ENCODE measurements around the gene SYPL2. TPM values are rescaled to one million over a fixed set of nuclear protein-coding genes. Genes with fewer than 3 reads are reported as not detected.
"Not testable (repeated sequence)": the region's sequence is repeated elsewhere in the genome, so short reads cannot be mapped to it uniquely, and the experiment has no call there.

The SYPL2 gene
- polyA plus RNA-seq, 4 donors = 5.6 to 14.0 (median 11.2) TPM

DNA sequence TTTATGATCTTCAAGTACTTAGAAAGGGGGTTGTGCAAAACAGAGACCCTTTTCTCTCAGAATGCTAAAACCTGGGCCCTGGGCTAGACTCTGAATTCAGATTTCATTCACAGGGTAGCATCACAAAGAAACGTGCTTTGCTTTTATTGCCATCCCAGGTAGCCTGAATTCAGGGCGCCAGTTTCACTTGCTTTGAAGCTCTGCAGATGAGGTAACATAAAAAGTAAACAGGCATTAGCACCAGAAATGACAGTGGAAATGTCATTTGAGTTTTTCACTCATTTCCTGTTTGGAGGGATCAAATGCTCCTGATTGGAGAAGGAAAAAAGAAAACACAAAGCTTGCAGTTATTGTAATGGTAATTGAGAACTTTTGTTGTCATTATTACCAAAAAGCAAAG, 2.6 kb downstream of the SYPL2 start:
- no peak for DNase-seq (ENCODE audit: low read depth in 4 of 4, low spot score in 2 of 4)

DNA sequence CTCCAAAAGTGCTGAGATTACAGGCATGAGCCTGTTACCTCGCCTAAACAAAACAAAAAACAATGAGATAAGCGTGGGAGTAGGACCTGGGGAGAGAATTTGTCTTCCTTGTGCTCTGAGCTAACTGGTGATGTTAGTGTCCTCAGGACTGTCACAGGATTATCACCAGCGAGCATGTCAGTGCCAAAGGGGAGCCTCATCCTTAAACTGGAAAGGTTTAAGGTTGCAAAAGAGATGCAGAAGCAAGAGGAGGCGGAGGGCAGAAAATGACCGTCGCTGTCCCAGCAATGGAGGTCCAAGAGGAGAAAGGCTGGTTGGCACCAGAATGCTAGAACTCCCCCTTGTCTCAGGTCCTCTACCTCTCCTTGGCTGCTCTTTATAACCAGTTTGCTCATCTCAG, 3.9 kb downstream of the SYPL2 start:
- no peak for DNase-seq (ENCODE audit: low read depth in 4 of 4, low spot score in 2 of 4)

DNA sequence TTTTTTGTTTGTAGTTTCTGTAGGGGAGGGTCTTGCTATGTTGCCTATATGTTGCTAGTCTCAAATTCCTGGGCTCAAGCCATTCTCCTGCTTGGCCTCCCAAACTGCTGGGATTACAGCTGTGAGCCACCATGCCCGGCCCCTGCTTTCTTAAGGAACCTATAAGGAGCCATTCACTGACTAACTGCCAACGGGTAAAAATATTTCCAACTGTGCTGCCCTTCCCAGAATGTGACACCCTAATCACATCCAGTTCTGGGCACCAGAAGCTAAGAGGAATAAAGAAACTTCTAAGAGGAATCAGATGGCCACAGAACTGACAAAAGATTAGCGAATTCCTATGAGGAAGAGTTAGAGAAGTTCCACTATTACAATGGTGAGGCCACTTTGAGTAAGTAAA, 6.4 kb downstream of the SYPL2 start:
- no peak for DNase-seq (ENCODE audit: low read depth in 4 of 4, low spot score in 2 of 4)

DNA sequence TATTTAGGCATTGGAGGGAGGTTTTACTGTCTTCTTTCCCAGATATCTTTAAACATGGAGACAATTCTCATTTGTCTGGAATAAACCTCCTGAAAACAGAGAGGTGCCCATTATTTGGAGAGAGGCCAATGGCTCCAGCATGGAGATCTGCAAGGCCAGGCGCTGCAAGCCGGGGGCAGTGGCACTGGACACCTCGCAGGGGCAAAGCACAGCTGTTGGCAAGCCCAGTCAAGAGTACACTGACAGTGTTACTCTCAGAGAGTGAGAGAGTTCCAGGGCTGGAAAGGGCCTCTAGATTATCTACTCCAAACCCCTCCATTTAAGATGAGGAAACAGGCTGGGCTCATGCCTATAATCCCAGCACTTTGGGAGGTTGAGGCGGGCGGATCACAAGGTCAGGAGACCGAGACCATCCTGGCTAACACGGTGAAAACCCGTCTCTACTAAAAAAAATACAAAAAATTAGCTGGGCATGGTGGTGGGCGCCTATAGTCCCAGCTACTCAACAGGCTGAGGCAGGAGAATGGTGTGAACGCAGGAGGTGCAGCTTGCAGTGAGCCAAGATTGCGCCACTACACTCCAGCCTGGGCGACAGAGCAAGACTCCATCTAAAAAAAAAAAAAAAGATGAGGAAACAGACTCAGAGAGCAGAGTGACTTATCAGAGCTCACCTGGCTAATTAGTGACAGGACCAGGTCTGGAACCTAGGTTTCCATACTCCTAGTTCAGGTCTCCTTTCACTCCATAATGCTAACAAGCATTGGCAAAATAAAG, 7.1 kb downstream of the SYPL2 start:
- not testable (repeated sequence) for DNase-seq (ENCODE audit: low read depth in 4 of 4, low spot score in 2 of 4)

DNA sequence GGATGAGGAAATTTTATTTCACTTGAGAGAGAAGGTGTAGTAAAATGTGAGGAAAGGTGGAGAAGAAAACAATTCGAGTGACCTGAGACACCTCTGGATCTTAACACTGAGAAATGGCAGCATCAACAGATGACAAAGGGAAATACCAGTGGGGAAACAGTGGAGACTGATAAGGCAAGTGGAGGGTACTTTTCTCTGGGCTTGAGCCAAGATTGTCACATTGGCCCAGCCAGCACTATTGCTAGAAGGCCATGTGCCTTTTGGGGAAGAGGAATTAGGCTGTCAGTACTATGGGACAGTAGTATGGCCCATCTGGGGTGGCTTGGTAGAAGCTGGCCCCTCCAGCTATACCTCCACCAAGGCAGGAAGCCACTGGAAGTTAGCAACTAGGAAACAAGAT, 8.4 kb downstream of the SYPL2 start:
- DNase-seq (ENCODE audit: low read depth in 4 of 4, low spot score in 2 of 4) = no peak

DNA sequence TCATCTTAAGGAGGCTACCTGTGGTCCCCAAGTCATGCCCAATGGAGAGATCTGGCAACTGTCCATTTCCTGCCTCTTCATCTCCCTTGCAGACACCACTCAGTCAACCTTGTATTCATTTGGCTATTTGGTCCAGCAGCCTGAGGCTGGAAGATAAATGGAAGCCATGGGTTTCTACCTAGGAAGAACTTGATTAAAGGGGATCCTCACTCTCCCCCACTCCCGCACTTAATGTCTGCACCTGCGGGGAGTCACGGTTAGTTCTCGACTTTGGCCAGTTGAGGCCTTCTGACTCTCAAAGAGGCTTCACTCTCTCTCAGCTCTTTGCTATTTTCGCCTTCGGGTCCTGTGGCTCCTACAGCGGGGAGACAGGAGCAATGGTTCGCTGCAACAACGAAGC, 8.9 kb downstream of the SYPL2 start:
- no peak for DNase-seq (ENCODE audit: low read depth in 4 of 4, low spot score in 2 of 4)

DNA sequence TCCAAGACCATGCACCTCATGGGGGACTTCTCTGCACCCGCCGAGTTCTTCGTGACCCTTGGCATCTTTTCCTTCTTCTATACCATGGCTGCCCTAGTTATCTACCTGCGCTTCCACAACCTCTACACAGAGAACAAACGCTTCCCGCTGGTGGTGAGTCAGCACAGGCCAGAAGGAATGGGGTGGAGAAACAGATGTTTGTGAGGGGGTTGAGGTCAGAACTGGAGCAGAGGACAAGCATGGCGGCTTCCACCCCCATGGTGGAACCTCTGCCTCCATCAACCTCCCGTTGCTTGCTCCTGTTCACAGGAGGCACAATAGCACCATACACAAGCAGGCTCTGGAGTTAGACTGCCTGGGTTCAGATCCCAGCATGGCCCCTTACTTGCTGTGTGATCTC, 10.5 kb downstream of the SYPL2 start:
- no peak for DNase-seq (ENCODE audit: low read depth in 4 of 4, low spot score in 2 of 4)

DNA sequence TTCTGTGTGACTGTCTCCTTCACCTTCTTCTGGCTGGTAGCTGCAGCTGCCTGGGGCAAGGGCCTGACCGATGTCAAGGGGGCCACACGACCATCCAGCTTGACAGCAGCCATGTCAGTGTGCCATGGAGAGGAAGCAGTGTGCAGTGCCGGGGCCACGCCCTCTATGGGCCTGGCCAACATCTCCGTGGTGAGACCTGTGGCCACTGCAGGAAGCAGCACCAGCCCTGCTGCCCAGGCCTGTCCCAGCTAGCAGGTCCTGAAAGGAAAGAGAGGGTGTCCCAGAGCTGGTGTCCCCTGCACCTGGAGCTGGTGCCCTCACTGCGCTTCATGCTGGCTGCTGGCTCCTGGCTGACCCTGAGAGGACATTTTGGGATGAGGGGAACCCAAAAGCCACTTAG, 11.5 kb downstream of the SYPL2 start:
- no peak for DNase-seq (ENCODE audit: low read depth in 4 of 4, low spot score in 2 of 4)

DNA sequence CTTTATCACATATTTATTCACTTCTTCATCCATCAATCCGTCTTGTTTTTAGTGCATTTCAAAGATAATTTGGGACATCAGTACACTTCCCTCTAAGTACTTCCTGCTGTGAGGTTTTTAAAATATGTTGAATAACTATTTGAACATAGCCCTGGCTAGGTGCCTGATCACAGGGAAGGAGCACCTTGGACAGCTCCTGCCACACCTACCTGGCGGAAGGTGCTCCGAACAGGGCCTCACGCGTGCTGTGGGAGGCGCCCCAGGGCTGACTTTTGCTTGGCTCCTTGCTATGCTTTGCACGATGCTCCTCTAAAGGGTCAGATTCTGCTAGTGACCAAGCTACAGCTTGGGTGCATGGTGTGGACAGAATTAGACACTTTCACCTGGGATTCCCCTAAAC, 12.5 kb downstream of the SYPL2 start:
- no peak for DNase-seq (ENCODE audit: low read depth in 4 of 4, low spot score in 2 of 4)

DNA sequence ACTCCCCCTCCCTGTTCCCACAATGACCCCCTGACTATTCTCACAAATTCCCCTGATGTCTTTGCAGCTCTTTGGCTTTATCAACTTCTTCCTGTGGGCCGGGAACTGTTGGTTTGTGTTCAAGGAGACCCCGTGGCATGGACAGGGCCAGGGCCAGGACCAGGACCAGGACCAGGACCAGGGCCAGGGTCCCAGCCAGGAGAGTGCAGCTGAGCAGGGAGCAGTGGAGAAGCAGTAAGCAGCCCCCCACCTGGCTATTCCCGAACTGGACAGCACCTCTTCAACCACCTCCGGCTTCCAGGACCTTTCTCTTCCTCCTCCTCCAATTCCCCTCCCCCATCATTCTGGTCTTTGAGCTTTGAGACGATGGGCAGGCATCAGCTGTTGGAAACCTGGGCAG, 13.0 kb downstream of the SYPL2 start:
- no peak for DNase-seq (ENCODE audit: low read depth in 4 of 4, low spot score in 2 of 4)

DNA sequence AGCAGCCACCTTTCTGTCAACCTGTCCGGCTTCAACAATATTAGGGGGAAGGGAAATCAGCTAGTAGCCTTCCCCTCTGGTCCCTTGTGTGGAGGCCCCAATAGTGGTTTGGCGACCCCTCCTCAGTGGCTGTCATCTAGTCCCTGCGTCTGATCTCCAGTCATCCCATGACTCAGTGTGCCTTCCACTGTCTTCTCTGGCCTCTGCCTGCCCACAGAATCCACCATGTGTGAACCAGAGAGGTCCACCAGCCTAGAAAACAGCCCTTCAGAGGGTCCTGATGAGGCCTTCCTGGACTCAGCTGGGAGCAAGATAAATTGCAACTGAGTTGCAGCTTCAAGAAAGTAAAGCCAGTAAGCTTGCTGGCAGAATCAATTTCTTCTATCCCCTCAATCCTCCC, 13.6 kb downstream of the SYPL2 start:
- DNase-seq (ENCODE audit: low read depth in 4 of 4, low spot score in 2 of 4) = no peak

DNA sequence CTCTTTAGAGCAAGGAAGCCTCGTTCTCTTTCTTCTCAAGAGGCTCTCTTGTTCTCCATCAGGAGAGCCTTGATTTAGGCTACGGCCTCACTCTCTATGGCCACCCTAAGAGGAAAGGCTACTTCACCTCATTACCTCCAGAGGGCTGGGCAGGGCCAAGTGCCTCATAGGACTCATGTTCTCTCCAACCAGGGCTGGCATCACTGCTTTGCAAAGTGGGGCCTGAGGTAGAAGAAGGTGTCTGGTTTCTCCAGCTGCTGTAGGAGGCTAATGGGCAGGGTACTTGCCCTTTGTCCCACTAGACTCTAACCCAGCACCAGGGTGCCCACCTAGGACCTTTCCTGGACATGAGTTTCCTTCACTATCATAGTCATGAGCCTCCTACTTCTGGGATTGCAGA, 15.3 kb downstream of the SYPL2 start:
- DNase-seq (ENCODE audit: low read depth in 4 of 4, low spot score in 2 of 4) = no peak

DNA sequence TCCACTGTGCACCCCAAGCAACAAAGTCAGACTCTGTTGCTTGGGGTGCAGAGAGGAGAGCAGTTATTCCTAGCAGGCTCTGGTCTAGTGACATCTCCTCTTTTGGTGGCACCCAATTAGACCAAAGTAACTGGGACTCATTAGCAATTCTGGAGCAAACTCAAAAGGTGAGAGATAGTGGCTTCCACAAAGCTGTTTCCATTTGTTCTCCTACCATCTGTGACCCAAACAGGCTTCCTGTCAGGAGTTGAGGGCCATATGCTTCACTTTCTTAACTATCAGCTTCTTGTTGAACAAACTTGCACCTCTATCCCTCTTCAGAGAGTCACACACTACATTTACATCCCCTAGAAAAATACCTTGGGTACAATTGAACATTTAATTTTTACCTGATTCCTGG, 15.9 kb downstream of the SYPL2 start:
- no peak for DNase-seq (ENCODE audit: low read depth in 4 of 4, low spot score in 2 of 4)

DNA sequence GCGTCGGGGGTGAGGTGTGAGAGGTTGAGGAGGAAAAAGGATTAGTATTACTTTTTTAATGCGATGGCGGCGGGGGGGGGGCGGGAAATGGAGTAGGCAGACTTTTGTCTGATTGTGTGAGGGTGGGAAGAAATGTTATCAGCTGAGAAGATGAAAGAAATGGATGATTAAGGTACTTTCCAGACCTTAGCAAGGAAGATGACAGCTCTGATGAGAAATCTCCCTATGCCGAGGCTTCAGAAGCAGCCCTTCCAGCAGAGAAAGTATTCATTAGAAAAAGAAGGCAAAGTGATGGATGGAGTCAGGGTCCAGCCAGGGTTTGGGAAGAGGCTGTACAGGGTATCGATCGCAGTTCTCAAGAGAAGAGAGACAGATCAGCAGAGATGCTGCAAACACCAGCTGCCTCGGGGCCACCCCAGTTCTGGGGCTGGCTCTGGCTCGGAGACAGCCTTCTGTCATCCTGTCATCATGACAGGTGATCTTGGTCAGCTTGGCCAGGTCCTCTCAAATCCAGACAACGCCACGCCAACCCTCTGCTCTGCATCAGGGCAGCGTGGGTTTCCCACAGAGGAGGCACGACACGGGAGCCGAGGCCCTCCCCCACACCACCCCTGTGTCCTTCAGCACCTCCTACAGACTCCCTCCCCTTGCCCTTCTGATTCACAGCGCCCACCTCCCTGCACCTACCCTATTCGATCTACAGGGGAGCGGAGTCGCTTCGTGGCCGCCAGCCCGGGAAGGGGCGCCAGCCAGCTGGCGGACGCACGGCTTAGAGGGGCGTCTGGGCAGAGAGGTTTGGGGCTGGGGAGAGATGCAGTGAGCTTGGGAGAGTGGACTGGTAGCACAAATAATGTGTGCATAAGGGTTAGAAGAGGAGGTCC, 16.7 kb downstream of the SYPL2 start:
- no peak for DNase-seq (ENCODE audit: low read depth in 4 of 4, low spot score in 2 of 4)

DNA sequence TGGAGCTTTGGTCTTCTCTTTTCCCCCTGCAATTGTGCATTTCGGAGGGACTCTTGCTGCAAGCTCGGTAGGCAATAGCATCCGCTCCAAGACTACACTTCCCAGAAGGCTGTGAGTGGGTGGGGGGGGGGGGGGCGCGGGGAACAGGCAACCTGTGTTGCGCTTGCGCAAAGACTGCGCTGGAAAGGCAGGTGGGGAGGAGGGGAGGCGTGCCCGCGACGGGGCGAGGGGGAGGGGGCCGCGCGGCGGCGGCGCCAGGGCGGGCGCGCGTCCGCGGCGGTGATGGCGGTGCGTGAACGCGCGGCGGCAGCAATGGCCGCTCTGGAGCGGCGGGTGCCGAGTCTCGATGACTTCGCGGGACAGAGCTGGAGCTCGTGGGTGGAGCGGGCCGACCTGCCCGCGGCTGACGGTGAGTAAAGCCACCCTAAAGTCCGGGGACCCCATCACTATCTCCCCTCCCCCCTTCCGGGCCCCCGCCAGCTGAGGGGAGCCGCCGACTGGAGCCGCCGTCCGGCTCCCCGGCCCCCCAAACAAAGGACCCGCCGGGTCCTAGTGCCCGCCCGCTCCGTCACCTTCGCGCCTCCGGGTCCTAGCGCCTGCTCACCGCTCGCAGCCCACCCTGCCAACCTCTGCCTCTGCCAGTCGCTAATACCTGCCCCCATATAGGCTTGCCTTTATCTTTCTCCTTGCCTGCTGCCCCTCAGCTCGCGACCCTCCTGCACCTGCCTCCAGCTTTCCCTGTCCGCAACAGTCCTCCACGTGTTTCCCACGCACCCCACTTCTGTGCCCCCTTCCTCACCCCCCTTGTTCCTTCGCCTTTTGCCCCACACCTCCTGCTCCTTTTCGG, 17.5 kb downstream of the SYPL2 start, which contains the start of gene ATXN7L2:
TSS of gene ATXN7L2 (plus strand) at position 234 of the 847 bp plus-strand sequence. CDS start at position 283, 49 bp downstream.
- peak; percentile 76 to 83 (median 80) for DNase-seq (ENCODE audit: low read depth in 4 of 4, low spot score in 2 of 4)

DNA sequence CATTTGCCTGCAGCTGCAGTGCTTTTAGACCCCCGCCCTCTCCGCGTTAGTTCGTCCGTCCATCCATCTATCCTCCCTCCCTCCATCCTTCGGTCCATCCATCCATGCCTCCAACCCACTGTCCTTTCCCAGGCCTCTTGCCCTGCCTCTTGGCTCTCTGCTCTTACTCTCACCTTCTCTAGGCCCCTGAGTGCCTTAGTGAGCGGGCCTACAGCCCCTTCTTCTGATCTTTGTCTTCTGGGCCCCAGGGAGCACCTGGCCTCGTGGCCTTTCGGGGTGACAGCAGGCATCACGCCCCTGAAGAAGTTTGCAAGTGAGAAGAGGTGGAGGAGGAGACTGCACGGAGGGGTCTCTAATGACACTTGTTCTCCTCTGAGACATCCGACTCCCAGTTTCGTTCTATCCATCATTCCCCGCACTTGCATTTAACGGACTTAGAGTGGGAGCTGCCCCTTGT, 18.2 kb downstream of the SYPL2 start:
- no peak for DNase-seq (ENCODE audit: low read depth in 4 of 4, low spot score in 2 of 4)

DNA sequence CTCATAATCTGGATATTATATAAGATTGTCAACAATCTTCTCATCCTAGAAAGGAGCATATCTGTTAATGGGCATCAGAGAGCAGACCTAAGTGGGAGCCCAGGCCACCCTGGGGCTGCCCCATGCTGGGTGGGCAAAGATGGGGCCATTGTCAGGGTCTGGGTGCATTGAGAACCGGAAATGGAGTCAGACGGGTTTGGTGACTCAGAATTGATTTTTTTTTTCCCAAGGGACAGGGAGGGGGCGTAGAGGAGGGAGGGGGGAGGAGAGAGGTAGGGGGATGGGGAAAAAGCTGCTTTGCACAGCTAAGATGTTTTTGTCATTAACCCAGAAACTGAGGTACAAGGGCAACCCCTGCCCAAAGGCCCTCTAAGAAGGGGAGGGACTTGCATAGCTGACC, 18.7 kb downstream of the SYPL2 start:
- DNase-seq (ENCODE audit: low read depth in 4 of 4, low spot score in 2 of 4) = no peak

DNA sequence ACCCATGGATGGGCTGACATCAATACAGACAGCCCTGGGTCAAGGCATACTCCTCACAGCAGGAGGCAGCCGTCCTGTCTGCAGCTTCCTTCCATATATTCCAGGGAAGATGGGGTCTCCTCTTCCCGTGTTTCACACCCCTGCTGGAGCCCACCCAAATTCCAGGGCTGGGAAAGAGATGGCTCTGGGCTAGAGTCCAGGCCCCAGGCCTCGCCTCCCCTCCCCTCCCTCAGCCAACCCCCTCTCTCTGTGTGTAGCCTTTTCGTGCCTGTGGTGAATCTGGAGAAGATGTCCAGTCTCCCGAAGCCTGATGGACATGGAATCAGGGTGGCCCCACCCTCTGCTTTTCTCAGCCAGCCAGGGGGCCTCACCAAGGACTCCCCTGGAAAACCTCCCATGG, 20.9 kb downstream of the SYPL2 start:
- no peak for DNase-seq (ENCODE audit: low read depth in 4 of 4, low spot score in 2 of 4)

DNA sequence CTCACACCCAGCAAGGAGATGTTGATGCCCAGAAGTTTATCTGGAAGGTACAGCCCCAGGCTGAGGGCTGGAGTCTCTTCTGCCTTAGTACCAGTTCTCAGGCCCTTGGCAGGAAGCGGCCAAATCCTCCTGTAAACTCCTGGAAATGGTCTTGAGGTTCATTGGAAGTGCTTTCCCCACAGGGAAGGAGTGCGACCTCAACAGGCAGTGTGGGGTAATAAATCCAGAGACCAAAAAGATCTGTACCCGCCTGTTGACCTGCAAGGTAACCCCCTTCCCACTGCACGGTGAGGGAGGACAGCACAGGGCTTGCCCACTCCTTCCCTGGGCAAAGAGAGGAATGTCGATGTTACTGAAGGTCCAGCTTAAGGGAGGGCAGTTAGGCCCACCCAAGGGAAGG, 21.9 kb downstream of the SYPL2 start:
- DNase-seq (ENCODE audit: low read depth in 4 of 4, low spot score in 2 of 4) = no peak

DNA sequence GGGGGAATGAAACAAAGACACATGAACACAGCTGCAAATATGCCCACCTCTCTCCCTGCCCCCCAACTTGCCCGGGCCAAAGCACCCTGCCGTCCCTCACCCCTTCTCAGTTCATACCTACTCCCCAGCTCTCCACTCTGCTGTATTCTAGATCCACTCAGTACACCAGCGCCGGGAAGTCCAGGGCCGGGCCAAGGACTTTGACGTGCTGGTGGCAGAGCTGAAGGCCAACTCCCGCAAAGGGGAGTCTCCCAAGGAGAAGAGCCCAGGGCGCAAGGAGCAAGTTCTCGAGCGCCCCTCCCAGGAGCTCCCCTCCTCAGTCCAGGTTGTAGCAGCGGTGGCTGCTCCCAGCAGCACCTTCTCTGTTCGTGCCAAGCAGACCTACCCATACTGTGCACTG, 22.4 kb downstream of the SYPL2 start:
- no peak for DNase-seq (ENCODE audit: low read depth in 4 of 4, low spot score in 2 of 4)

All from left renal cortex interstitium (tissue), 4 donors.